HG02938 (cell line): ENCODE measurements around the gene RFXANK.
"Not testable (repeated sequence)": the region's sequence is repeated elsewhere in the genome, so short reads cannot be mapped to it uniquely, and the experiment has no call there.

Experiments
- ATAC-seq: cut with Tn5 transposase; IDR thresholded peaks from one replicate; pipeline ENCODE4 v1.9.1; 2021; ENCODE audit warnings: mild to moderate bottlenecking, moderate library complexity; ENCODE audit not compliant: unreplicated experiment

The RFXANK gene, protein sequence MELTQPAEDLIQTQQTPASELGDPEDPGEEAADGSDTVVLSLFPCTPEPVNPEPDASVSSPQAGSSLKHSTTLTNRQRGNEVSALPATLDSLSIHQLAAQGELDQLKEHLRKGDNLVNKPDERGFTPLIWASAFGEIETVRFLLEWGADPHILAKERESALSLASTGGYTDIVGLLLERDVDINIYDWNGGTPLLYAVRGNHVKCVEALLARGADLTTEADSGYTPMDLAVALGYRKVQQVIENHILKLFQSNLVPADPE

DNA sequence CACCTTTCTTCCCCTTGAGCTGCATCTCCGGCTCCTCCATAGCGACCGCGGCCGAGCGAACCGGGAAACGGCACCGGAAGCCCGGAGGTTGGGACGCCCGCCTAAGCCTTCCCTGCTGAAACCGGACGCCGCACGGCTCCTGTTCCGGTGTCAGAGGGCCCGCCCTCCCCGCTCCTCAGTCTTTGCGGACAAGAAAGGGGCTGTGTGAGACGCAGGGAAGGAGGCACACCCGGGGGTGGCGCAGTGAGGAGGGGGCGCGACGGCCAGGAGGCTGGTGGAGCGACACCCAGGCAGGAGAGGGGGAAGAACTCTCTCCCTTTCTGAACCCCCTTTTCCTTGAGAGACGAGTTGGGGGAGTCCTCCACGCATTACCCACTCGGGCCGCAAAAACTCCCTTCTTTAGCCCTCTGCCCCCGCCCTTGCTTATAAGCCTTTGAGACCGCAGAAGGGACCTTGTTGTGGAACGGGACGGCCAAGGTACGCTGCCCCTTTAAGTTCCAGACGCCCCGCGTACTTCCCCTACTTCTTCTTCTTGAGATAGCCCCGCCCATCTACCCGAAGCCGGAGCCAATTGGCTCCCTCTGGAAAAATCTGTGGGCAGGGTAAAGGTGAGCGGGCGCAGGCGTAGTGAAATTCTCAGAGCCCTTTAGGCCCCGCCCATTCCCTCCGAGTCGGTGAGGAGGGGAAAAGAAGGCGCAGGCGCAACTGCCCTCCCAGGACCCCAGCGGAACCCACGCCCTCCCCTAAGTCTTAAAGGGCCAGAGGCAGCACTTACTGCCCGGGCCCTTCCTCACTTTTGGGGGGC lies at the start of gene RFXANK, which contains the start of gene BORCS8:
Gene RFXANK, plus strand, starts transcription at position 181 of the 805 bp plus-strand sequence. CDS start 1,689 bp downstream, outside the sequence.
Gene BORCS8, minus strand, starts transcription at position 75 of the 805 bp plus-strand sequence. Its CDS starts 35 bp downstream, at position 40.
- peak; percentile 74 for ATAC-seq

DNA sequence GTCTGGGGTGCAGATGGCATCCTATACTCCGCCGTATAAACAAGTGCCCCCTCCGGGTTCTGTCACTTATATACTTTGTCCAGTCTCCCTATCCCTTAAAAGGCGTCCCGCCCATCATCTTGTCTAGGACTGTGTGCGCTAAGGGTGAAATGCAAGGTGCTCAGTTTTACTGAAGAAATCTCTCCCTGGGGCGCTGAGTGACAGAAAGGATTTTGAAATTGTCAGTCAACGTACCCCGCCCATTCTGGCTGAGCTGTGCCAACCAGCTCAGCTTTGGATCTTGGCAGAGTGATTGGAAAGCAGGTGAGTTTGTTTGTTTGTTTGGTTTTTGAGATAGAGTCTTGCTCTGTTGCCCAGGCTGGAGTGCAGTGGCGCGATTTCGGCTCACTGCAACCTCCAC lies 49.7 kb upstream of the RFXANK start:
- ATAC-seq: no peak

DNA sequence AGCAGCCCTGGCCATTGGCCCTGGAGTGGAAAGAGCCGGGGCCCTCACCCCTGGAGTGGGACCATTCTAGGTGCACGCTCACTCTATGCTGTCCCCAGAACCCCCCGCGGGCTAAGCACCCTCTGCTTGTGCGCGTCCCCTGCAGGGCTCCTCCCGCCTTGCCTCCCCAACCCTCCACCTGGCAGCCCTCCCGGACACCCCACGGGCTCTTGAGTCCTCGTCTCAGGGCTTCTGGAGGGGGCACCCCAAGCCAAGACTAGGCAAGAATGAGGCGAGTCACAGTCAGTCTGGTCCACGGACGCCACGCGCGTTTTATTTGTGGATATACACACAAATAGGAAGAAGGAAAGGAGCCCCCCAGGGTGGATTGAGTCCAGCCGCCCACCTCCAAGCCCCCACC lies 46.8 kb upstream of the RFXANK start:
- no peak for ATAC-seq

DNA sequence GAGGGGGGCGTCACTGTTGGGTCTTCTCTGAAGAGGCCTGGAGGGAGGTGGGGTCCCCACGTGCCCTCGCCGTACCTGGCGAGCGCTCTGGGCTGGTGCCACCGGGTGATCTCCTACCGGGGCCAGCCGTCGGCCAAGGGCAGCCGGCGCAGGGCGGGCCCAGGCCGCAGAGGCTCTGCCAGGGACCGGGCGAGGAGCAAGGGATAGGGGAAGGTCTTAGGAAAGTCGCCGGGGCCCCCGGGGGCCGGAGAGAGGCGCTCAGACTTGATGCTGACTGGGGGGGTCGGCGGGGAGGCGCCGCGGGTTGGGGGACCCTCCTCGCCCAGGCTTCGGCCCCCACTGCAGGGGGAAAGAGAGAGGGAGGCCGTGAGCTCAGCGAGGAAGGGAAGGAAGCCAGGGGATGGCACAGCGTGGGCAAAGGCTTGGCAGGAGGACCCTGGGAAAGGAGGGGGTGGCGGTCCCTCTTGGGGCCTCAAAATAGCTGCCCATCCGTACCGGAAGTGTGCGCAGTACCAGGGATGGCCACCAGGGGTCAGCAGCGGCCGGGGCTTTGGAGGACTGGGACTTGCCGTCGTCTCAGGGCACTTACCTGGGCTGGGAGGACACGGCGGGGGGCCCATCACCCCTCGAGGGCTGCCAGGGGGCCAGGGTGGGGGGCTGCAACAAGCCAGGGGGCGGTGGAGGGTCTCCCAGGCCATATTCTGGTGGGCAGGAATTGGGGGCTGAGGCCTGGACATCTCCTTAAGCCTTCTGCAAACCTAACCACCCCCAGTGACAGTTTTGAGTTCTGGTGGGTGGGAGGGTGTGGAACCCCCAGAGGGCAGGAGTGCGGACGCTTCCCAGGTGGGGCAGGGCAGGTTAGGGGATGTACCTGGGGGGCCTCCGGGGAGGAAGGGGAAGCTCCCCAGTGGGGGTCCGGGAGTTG lies 46.1 kb upstream of the RFXANK start:
- ATAC-seq: no peak

DNA sequence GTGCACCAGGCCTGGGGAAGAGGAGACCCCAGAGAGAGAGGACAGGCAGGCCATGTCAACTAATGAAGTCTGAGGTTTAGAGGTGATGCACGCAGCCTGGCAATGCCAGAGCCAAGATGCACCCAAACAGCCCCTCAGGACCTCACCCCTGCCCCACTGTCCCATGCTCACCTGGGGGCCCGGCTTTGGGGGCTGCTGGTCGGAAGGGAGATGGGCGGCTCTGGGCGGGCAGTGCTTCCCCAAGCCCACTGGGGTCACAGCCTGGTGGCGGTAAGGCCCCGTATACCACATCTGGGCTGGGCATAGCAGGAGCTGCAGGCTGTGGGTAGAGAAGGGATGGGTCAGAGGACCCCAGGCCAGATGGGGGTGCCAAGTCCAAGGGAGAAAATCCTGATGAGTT lies 45.2 kb upstream of the RFXANK start:
- no peak for ATAC-seq

DNA sequence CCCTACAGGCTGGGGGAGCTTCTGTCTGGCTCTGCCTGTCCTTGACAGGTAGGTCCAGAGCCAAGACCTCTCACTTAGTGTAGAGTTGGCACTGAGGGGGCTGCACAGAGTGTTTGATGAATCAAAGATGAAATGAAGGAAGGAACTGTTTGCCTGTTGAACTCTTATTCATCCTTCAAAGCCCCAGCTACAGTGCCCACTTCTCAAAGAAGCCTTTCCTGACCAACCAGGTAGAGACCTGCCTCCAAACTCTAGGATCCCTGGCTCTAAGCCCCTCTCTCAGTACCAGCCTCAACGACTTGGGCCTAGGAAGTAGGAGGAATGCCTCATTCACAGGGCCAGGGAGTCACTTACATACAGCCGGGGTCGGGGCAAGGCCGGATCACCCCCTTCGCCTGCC lies 44.7 kb upstream of the RFXANK start:
- ATAC-seq: no peak

DNA sequence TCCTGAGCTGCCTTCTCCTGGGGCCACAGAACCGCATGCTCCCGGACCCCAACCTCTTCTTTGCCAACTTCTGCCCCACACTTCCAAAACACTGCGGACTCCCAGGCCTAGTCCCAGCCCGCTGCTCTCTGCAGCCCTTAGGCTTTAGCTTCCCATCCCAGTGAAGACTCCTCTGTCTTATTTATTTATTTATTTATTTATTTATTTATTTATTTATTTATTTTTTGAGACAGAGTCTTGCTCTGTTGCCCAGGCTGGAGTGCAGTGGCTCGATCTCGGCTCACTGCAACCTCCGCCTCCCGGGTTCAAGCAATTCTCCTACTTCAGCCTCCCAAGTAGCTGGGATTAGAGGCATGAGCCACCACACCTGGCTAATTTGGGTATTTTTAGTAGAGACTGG lies 43.6 kb upstream of the RFXANK start:
- ATAC-seq: not testable (repeated sequence)

DNA sequence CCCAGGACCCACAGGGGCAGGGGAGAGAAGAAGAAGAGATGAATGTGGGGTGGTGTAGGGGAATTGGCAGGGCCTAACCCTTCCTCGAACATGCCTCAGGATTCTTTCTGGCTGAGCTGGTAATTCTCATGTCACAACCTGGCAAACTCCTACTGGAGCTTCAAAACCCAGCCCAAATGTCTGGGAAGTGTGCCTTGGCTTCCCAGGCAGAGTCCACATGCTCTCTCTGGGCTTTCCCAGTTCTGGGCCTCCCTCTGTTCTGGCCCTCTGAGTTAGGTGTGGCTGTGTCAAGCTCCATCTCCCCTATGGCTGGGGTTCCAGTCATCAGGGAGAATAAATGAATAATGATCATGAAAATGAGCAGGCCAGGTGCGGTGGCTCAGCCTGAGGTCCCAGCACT lies 42.6 kb upstream of the RFXANK start:
- ATAC-seq: no peak

DNA sequence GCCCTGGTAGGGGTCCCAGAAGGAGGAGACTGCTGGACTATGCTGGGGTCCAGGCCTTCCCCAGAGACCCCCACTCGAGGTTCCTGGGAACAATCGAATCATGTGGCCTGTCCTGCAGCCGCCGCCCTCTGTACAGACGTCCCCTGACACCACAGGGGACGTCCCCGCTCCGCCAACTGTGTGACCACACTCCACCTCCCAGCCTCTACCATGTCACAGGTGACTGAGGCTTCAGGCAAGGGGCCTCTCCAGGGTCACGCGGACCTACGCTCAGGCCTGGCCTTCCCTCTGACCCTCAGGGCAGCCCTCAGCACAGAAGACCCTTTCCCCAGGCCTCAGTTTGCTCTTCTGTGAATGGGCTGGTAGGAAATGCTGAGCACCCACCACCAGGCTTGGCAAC lies 40.6 kb upstream of the RFXANK start:
- no peak for ATAC-seq

DNA sequence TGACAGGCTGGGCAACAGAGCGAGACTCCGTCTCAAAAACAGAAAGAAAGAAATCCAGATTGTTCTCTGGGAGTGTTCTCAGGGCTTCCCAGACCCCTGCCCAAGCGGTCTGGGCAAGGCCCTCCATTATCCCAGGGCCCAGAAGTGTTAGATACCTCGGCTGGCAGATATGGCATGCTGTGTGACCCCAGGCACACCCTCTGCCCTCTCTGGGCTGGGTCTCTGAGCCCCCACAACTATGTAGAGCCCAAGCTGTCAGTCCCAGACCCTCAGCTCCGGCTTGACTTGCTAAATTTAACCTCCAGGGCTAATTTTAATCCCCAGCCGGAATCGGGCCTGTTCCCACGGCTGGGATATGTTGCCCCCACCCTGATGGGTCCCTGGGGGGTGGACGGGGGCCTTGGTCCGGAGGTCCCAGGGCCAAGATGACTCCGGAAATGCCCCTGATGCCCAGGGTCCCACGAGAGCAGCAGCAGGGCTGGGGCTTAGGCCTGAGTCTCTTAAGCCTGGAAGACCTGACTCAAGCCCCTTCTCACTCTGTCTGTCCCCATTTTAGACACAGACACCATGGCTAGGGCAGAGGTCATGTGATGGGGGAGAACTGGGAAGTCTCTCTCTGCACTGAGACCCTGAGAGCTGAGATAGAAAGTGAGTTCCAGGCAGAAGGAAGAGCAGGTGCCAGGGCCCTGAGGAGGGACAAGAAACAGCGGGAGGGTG lies 39.2 kb upstream of the RFXANK start:
- no peak for ATAC-seq

DNA sequence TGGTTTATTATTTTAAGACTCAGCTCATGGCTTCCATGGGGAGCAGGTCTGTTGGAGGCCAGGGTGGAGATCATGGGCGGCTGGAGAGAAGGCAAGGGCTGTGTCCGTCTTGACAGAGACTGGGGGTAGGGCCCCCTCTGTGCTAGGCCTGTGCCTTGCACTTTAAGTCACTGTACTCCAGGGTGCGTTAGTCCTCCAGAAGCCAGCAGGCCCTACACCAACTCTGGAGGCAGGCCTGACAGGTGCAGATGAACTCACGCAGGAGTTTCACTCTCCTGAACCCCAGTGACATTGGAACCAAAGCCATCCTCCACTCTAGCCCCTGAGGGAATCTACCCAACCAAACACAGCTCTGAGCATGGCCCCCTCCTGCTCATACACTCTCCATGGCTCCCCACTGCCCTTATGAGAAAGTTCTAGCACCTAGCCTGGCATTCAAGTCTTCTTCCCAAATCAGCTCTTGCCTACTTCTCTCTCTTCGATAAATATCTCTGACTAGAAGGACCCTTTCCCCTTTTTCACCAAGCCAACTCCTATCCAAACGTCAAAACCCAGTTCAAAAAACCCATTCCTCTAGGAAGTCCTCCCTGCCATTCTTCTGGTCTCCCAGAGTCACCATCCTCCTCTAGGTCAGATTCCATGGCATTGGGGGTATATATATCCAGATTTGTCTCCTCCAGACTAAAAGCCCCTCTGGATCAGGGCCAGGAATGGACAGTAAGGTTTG lies 37.1 kb upstream of the RFXANK start:
- ATAC-seq: no peak

DNA sequence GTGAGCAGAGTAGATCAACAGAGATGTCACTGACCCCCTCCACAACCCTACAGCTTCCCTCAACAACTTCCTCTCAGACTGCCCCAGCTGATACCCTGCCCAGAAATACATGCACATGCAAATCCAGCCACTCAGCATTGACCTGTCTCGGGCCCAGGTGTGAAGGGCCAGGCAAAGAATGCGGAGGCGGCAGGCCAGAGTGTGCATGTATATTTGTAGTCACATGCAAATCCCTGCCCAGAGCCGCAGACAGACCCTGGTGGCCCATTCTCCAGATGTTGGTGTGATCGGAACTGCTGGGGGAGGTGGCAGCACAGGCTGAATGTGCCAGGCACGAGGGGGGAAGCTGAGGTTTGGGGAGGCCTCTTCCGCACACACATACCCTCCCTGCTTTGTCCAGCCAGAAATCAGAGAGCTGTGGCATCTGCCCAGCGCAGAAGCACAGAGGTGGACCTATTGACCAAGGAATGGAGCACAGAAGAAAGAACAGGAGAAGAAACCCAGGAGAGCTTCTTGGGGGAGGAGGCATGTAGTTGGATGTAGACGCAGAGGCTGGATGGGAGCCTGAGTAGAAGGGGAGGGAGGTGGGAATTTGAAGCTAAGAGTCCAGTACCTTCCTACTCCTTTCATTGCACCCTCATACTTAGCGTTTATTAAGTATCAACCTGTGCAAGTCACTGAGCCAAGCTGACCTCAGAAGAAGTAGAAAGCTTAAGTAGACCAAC lies 36.4 kb upstream of the RFXANK start:
- ATAC-seq: peak; percentile 59

DNA sequence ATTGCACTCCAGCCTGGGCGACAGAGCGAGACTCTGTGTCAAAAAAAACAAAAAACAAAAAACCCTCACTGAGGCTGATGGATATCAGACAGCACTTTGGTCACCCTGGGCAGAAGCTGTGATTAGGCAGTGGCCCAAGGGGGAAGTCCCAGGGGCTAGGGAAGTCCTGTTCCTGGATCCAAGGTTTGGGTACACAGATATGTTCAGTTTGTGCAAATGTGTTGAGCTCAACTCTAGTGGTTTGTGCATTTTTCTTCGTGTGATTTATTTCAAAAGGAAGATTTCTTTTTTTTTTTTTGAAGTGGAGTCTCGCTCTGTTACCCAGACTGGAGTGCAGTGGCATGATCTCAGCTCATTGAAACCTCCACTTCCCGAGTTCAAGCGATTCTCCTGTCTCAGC lies 34.2 kb upstream of the RFXANK start:
- ATAC-seq: no peak

DNA sequence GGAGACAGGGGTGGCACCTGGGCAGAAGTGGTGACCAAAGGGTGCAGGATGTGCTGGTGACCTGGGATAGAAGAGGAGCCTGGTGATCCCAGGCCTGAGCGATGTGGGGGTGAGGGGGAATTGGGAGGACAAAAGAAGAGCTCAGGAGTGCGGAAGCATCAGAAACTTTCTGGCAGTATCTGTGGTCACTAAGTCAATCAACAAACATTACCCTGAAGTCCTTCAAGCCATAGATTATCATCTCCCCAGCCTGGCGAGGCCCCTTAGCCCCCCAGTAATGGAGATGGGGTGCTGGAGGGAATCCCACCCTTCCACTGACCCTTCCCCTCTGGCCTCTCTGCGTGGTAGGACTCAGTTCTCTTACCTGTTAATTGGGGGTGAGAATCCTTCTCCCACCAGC lies 32.5 kb upstream of the RFXANK start:
- ATAC-seq: no peak

DNA sequence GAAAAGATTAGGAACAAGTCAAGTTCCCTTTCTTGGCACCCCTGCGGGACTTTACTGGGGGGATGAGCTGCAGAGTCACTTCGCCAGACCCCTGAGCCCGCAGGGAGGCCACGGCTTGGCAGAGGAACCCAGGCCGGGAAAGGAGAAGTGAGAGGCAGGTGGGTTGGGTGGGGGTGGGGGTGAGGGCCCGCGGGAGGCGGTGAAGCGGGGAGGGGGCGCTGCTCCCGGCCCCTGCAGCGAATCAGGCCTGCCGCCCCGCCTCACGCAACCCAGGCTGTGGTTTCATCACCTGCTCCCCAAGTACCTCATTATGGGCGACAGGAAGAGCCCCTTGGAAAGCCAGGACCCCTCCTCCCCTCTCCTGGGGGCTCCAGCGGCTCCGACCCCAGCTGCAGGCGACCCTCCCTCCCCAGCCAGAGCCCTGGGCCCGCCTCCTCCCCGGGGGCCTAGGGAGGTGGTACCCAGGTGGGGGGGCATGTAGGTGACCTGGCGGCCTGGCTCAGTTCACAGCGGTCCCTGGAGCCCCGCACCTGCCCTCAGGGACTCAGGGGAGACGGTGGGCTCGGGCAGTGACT lies 31.5 kb upstream of the RFXANK start:
- no peak for ATAC-seq

DNA sequence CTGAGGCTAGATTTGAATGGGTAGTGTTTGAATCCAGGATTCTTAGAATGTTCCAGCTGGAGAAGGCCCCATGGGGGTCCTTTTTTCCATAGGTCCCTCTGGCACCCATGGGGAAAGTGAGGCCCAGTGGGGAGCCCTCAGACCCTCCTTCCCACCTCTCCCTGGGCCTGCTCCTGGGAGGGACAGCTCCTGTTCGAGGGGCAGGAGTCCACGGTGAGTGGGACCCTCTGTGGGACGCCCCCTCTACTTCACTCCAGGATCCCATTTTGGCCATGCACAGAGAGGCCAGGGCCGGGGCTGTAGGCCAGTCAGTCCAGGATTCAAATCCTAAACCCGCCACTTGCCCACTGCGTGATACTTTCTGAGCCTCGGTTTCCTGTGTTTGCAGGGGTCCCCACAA lies 29.6 kb upstream of the RFXANK start:
- ATAC-seq: no peak

DNA sequence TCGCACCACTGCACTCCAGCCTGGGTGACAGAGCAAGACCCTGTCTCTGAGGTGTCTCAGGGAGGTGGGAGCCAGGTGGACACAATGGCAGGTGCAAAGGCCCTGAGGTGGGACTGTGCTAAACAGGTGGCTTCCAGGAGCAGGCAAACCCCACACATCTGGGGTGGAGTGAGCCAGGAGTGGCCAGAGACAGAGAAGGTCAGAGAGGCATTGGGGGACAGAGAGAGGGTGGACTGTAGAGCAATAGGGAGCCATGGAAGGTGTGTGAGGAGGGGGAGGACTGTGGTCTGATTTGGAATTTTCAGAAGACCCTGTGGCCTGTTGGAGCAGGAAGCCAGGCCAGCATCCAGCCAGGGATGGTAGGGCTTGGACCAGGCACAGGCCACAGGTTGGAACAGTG lies 26.7 kb upstream of the RFXANK start:
- no peak for ATAC-seq

DNA sequence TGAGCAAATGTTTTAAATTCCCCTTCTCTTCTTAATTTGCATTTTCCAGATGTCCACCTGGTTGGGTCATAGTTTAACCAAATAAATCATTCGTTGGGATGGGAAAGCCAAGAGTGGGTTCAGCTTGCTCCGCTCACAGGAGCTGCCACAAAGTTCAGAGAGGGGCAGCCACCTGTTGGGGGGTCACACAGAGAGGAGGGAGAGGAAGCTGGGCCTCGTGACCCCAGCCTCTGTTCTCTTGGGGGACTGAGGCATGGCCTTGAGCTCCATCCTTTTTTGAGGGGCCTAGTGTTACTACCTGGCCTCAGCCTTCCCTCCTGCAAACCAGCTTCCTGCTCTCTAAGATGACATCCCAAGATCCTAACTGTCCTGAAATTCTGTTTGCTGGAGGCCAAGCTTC lies 24.4 kb upstream of the RFXANK start:
- ATAC-seq: no peak
